Activated T-helper 9 cell treated with anti-CD3 and anti-CD28 coated beads, Interleukin-2, amount 50 U/mL, for 16 hours (primary cell): ENCODE data around the gene ACOT8.
"Not testable (repeated sequence)": the region's sequence is repeated elsewhere in the genome, so short reads cannot be mapped to it uniquely, and the experiment has no call there.

ENCODE experiments used
- DNase-seq: peaks from one replicate; pipeline ENCODE4 v3.0.0-alpha.2; 2020; ENCODE audit warnings: low read depth

ACOT8 gene

DNA sequence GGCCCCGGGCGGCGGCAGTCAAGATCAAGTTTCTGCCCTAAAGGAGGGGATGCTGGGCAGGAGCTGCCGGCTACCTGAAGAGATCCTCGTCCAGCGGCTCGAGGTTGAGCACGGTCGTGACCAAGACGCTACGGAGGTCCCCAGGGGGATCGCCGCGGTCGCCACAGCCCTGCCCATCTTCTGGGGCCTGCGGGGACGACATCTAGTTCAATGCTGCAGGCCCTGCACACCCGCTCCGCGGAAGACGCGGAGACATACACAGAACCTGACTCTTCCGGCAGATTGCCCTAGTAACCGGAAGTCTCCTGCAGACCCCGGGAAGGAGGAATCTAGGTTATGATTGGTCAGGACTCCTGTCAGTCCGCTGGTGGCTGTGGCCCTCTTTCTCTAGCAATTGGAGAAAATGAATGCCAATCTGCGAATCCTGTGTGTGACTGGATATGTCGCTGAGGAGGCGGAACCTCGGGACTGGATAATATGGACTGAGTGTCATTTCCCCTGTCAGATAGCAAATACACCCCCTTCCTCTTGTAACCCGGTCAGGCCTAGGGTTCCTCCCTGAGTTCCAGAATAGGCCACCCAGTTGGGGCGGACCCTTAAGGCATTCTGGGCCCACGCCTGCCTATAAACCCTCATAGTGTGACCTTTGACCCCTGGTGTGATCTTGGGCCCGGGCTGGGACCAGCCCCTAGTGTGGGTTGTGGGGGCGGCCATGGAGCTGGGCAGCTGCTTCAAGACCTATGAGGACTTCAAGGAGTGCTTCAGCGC is at the start of gene ACOT8, which contains the start of gene ZSWIM3:
Gene ACOT8, minus strand, starts transcription at position 279 of the 768 bp plus-strand sequence. Its CDS starts 77 bp downstream, at position 202.
Gene ZSWIM3, plus strand, starts transcription at position 501 of the 768 bp plus-strand sequence. Its CDS starts 212 bp downstream, at position 713.
- DNase-seq, result peak; percentile 80

- DNase-seq, result no peak
These were observed 48.4 kb upstream of the ACOT8 start for GRCh38 chr20:45905505-45906079.

- no peak for DNase-seq
These were observed 47.7 kb upstream of the ACOT8 start for GRCh38 chr20:45904583-45905504.

- no peak for DNase-seq
These were observed 45.1 kb upstream of the ACOT8 start for GRCh38 chr20:45902199-45902701.

DNA sequence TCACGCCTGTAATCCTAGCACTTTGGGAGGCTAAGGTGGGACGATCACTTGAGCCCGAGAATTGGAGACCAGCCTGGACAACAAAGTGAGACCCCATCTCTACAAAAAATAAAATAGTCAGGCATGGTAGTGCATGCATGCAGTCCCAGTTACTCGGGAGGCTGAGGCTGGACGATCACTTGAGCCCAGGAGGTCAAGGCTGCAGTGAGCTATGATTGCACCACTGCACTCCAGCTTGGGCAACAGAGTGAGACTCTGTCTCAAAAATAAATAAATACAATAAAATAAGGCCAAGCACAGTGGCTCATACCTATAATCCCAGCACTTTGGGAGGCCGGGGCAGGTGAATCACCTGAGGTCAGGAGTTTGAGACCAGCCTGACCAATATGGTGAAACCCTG is 44.1 kb upstream of the ACOT8 start:
- not testable (repeated sequence) for DNase-seq

- DNase-seq, result no peak
These were observed 42.0 kb upstream of the ACOT8 start for GRCh38 chr20:45899046-45899835.

- no peak for DNase-seq
These were observed 41.1 kb upstream of the ACOT8 start for GRCh38 chr20:45898285-45898684.

DNA sequence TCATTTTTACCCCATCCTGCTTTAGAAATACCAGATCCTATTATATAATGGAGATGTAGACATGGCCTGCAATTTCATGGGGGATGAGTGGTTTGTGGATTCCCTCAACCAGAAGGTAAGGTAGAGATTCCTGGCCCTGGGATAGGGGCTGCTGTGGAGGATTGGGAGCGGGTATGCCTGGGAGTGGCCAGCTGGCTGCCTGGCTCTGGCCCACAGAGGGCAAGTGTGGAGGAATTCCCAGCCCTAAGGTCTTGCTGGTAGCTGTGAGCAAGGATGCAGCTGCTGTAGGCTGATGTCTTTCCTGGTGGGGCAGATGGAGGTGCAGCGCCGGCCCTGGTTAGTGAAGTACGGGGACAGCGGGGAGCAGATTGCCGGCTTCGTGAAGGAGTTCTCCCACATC is 40.5 kb upstream of the ACOT8 start:
- DNase-seq, result no peak

GRCh38 chr20:45897289-45897688 is 40.1 kb upstream of the ACOT8 start:
- DNase-seq, result no peak

- no peak for DNase-seq
These were observed 39.5 kb upstream of the ACOT8 start for GRCh38 chr20:45896641-45897161.

DNA sequence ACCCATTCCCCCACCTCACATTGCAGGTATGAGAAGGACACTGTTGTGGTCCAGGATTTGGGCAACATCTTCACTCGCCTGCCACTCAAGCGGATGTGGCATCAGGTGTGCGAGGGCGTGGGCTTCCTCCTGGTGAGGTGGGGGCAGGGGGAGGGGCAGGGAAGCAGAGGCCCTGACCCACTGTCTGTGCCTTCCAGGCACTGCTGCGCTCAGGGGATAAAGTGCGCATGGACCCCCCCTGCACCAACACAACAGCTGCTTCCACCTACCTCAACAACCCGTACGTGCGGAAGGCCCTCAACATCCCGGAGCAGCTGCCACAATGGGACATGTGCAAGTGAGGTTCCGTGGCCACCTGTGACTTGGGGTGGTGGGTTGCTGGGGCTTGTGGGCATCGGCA is 37.6 kb upstream of the ACOT8 start:
- DNase-seq, result no peak

GRCh38 chr20:45893831-45894230 is 36.6 kb upstream of the ACOT8 start:
- DNase-seq, result no peak

DNA sequence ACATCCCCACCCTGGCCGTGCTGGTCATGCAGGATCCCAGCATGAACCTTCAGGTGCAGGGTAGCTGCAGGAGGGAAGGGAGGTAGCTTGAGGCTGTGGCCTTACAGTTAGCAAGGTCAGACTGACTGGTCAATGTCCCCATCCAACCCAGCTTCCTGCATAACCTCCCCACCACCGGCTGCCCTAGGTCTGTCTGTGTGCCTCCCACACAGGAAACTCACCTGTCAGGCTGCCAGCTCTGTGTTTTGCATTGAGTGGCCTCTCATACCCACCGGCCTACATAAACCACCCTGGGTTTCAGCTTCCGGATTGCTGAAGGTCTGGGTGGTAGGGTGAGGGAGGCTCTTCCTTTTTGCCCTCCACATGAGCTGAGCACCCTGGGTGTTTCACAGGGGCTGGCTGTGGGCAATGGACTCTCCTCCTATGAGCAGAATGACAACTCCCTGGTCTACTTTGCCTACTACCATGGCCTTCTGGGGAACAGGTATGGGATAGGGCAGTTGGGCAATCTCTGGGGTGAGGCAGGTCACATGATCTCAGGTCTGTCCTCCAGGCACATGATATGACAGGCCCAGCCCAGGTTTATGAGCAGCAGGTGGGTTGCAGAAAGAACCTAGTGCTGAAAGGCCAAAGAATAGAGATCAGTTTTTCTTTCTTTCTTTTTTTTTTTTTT is 35.8 kb upstream of the ACOT8 start:
- no peak for DNase-seq

DNA sequence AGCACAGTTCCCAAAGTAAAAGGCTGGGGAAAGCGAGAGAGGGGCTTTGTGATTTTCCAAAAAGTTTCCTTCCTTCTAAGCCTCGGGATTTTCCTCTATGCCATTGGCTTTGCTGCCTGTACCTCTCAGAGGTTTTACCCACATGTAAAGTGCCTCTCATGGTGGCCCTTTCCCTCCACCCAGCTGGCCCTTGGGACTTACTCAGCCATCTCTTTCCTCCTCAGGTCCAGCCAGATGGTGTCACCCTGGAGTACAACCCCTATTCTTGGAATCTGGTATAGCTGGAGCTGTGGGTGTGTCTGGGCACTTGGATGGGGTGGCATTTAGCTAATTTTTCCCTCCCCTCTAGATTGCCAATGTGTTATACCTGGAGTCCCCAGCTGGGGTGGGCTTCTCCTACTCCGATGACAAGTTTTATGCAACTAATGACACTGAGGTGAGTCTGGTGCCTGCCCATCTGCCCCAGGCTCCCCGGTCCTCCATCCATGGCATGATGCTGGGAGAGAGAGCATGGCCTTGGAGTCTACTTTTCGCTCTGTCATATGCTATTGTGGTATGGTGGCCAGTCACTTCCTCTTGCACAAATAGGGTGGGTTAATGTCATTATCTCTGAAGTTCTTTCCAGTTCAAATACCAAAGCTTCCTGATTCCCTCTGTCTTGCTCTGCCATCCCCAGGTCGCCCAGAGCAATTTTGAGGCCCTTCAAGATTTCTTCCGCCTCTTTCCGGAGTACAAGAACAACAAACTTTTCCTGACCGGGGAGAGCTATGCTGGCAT is 35.0 kb upstream of the ACOT8 start:
- DNase-seq, result no peak

DNA sequence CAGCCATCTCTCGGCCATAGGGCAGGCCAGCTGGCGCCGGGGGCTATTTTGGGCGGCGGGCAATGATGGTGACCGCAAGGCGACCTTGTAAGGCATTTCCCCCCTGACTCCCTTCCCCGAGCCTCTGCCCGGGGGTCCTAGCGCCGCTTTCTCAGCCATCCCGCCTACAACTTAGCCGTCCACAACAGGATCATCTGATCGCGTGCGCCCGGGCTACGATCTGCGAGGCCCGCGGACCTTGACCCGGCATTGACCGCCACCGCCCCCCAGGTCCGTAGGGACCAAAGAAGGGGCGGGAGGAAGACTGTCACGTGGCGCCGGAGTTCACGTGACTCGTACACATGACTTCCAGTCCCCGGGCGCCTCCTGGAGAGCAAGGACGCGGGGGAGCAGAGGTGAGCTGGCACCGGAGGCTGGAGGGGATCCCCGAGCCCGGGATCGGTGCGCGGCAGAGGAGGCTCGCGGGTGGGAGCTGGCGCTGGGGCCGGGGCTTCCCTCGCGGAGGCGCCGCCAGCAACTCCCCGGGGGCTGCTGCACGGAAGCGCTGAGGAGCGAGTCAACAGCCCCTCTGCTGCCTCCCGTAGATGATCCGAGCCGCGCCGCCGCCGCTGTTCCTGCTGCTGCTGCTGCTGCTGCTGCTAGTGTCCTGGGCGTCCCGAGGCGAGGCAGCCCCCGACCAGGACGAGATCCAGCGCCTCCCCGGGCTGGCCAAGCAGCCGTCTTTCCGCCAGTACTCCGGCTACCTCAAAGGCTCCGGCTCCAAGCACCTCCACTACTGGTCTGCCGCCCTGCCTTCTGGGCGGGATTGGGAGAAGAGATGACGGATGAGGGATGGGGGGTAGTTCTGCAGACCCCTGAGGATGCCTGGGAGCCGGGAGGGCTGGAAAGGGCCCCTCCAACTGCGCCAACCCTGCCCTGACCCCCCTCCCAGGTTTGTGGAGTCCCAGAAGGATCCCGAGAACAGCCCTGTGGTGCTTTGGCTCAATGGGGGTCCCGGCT is 34.1 kb upstream of the ACOT8 start, which contains the start of the genes CTSA and NEURL2:
Gene CTSA, plus strand, starts transcription at position 351 of the 999 bp plus-strand sequence. Its CDS starts 234 bp downstream, at position 585.
Gene NEURL2, minus strand, starts transcription at position 224 of the 999 bp plus-strand sequence. Its CDS starts 217 bp downstream, at position 7.
- peak; percentile 82 for DNase-seq

DNA sequence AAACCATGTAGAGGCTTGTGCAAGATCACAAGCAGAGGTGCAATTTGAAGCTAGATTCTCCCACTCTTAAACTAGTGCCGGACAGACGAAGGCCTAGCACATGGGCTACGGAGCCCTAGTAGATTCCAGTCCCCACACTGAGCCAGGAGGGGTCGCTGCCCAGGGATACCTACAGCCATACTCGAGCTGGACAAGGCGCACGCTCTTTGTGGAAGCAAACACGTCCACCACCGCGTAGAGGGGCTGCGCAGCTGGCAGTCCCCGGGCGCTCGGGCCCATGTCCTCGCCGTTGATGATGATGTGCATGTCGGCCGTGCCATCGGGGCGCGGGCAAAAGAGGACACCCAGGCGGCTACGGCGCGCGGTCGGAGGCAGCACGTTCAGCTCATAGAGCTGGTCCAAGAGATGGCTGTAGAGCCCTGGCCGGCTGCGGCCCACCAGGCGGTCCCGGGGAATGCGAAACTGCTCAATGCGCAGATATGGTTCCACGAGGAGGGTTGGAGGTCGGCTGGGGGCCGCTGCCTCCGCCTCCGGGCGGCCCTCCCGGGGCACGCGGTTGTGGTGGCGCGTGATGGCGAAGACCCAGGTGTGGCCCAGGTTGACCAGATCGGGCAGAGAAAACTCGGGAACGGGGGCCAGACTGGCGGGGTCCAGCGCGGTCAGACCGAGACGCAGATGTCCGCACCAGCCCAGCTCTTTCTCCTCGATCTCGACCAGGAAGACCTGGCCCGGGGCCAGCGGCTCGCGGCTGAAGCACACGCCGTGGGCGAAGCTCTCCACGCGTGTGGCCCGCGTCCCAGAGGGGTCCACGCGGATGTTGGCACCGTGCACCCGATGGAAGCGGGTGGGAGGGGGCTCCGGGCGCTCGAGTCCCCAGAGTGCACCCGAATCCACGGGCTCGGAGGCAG is 33.1 kb upstream of the ACOT8 start:
- peak; percentile 21 for DNase-seq

GRCh38 chr20:45888681-45889080 is 31.5 kb upstream of the ACOT8 start:
- no peak for DNase-seq
